WTC11 (cell line): ENCODE results near the gene LIG3.

Experiments used
- CTCF ChIP-seq: fragments of 200-600 bp; IDR thresholded peaks from 2 replicates; pipeline ENCODE4 v1.8.0; 2022; ENCODE audit warnings: antibody characterized with exemption
- SP1 ChIP-seq: sonication (generic); formaldehyde crosslinking; conservative IDR thresholded peaks from 2 replicates; pipeline ENCODE4 v1.8.1; 2022; ENCODE audit warnings: missing genetic modification reagents
- TEAD1 ChIP-seq: sonication (generic); formaldehyde crosslinking; IDR thresholded peaks from 2 replicates; pipeline ENCODE4 v1.8.0; 2022; ENCODE audit warnings: mild to moderate bottlenecking, missing genetic modification reagents

- no peak for TF ChIP-seq CTCF
- TF ChIP-seq TEAD1 (CRISPR knock-in tag), result no peak
- no peak for TF ChIP-seq SP1 (CRISPR knock-in tag)
Measured at GRCh38 chr17:34981538-34982241, 1.4 kb downstream of the LIG3 start.
